T-helper 17 cell (primary cell): Measurements from ENCODE around the gene RRBP1. TPM values are rescaled to one million over a fixed set of nuclear protein-coding genes. Genes with fewer than 3 reads are reported as not detected.

ENCODE experiments used
- ATAC-seq: fragments of 150-1000 bp; cut with Tn5 transposase; 2 replicates; pipeline ENCODE4 v1.10.0; 2021; ENCODE audit warnings: mild to moderate bottlenecking, moderate library complexity
- DNase-seq, 3 donors: peaks; one replicate each; pipeline versions ENCODE4 v3.0.0 to v3.0.0-alpha.2; 2020 to 2021
- H3K9me3 ChIP-seq: one replicate; pipeline ENCODE4 v1.7.0; 2013; ENCODE audit warnings: low read length, mild to moderate bottlenecking; ENCODE audit not compliant: control insufficient read depth, poor library complexity, severe bottlenecking
- H3K27ac Mint-ChIP-seq: one replicate; pipeline ENCODE4 v1.8.0; 2022; ENCODE audit warnings: mild to moderate bottlenecking, moderate library complexity, mixed read lengths
- H3K27me3 Mint-ChIP-seq: one replicate; pipeline ENCODE4 v1.8.0; 2022; ENCODE audit warnings: mixed read lengths
- H3K36me3 Mint-ChIP-seq: one replicate; pipeline ENCODE4 v1.8.0; 2022; ENCODE audit warnings: low read depth, mixed read lengths
- H3K4me1 Mint-ChIP-seq: one replicate; pipeline ENCODE4 v1.8.0; 2022; ENCODE audit warnings: mild to moderate bottlenecking, mixed read lengths
- H3K4me3 Mint-ChIP-seq: one replicate; pipeline ENCODE4 v1.8.0; 2022; ENCODE audit warnings: mild to moderate bottlenecking, moderate library complexity, mixed read lengths
- total RNA-seq, 4 donors: library from RNA in 2 of 4; stranded (reverse) in 2 of 4; gene quantifications; one replicate each; pipeline ENCODE4 v1.2.3 and lab custom pipeline; 2022 to 2026

RRBP1 gene
- total RNA-seq, 2 donors from 2014 or later: 31.4 to 37.8 TPM

DNA sequence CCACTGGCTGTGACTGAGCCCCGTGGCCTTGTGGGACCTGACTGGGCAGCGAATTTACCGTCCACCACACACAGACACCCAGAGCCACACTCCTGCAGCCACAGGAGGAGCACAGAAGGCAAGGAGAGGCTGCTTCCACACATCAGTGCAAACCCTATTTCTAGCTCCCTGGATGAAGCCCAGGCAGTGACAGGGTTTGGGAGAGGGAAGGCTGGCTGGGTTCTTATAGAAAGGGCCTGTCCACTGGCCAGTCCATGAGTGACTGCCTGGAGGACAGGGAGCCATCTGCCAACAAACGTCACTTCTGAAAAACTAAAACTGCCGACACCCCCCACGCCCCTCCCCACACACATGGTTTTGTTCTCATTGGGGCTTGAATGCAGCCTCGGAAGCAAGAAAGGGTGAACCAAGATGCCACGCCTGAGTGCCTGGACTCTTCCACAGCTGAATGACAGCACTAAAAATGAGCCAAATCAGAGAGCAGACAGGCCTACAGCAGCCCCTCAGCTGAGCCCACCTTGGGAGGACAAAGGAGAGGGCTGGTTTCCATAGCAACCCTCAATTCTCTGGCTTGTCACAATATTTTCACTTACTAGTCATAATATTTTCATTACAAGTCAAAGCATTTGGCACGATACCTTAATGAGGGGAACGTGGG, 38.4 kb downstream of the RRBP1 start:
- Mint-ChIP-seq H3K27ac (no peak overlapping the region), H3K27me3 (no peaks in the 10 kb centered on the region), H3K36me3 (peaks cover 2% of the 10 kb centered on the region), H3K4me3 (no peak overlapping the region), H3K4me1 (peaks cover 4% of the 10 kb centered on the region)
- DNase-seq (no peak), ATAC-seq (no peak)
- no peaks in the 10 kb centered on the region for H3K9me3 ChIP-seq

DNA sequence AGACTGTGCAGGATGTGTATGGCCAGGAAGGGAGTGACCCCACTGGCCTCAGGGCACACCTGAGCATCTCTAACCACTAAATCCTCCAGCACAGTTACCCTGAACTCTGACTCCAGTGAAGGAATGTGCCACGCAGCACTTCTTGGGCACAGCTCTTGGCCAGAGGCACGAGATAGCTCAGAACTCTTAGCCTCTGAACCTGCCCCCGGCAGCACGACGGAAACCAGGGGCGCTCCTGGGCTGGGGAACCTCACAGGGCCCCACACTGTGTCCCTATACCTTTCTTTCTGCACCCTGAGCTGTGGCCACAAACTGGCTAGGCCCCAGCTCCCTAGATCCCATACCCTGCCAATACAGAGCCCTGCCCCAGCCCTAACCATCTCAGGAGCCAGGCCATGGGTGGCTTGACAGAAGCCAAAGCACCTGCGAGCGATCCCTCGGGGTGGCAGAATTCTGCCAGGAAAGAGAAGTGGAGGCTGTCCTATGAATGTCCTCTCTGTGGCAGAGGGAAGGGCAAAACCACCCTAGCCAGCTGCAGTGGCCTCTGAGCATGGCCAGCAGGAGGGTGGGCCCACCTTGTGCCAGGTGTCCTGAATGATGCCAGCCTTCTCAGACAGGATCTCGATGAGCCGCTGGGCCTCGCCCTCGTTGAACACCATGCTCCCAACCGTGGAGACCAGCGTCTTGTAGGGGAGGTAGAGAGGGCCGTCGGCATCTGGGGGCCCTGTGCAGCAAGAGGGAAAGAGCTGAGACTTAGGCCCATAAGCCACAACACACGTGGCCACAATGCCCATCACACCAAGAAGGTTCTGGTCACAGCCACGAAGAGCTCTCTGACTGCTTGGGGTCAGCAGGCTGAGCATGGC, 39.4 kb downstream of the RRBP1 start:
- H3K27me3 Mint-ChIP-seq: no peaks in the 10 kb centered on the region
- peaks cover 2% of the 10 kb centered on the region for H3K36me3 Mint-ChIP-seq
- ATAC-seq (no peak), DNase-seq (no peak)
- H3K9me3 ChIP-seq: no peaks in the 10 kb centered on the region
- no peak overlapping the region for H3K4me3 Mint-ChIP-seq
- peaks cover 4% of the 10 kb centered on the region for H3K4me1 Mint-ChIP-seq
- peak overlapping the region; percentile 49 for H3K27ac Mint-ChIP-seq

DNA sequence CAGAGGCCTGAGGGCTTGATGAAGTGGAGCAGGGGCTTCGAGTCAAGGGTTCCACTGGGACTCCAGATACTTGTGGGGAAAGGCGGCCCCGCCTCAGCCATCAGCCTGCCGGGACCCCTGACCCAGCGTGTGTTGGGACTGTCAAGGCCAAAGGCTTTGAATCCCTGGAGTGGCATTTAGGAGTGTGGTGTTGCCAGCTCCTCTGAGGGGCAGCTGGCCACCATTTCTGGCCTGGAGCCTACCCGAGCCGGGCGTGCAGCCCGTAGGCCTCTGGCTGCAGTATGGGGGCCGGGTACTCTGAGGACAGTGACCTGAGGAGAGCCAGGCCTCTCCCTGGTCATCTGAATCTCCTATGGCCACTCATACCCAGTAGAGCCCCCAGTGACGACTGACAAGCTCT, 40.0 kb downstream of the RRBP1 start:
- Mint-ChIP-seq H3K36me3 (peaks cover 2% of the 10 kb centered on the region), H3K4me1 (peaks cover 4% of the 10 kb centered on the region), H3K27ac (no peak overlapping the region), H3K4me3 (no peak overlapping the region), H3K27me3 (no peaks in the 10 kb centered on the region)
- ATAC-seq: no peak
- no peak for DNase-seq
- no peaks in the 10 kb centered on the region for H3K9me3 ChIP-seq

DNA sequence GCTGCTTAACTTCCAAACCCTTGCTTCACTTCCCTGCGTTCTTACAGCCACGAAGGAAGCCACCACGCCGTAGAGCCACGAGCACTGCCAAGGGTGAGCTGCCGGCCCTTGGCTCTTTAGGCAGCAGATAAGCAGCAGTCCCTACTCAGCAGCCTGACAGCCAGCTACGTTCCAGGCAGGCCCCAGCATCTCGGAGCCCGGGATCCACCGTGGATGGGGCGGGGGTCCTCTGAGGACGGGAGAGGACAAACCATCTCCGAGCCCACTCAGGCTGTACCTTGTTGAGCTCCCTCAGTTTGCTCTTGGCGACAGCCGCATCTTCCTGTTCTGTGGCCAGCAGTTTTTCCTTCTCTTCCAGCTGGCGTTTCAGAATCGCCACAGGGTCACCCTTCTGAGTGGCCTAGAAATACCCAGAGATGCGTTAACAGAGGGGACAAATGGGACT, 40.5 kb downstream of the RRBP1 start:
- Mint-ChIP-seq H3K4me1 (peaks cover 4% of the 10 kb centered on the region), H3K36me3 (peaks cover 2% of the 10 kb centered on the region), H3K27ac (no peak overlapping the region), H3K4me3 (no peak overlapping the region), H3K27me3 (no peaks in the 10 kb centered on the region)
- DNase-seq (no peak), ATAC-seq (no peak)
- H3K9me3 ChIP-seq: no peaks in the 10 kb centered on the region

DNA sequence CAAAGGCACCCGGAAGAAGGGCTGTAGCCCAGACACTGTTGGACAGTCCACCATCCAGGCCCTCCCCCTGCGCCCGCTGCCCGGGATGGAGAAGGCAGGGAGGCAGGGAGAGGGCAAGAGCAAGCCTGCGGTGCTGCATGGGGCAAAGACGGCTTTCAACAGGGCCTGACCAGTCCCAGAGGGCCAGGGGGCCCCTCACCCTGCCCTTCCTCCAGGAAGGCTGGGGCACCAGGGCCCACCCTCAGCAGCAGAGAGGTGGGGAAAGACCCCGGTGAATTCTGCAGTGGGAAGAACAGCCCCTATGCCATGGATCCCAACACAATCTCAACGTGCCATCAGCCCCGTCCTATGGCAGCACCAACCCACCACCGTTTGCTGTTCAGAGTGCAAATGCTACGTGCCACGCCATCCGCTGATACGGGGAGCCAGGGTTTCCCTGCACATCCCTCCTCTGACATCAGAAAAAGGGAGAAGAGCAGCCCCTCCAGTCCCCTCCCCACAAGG, 41.1 kb downstream of the RRBP1 start:
- Mint-ChIP-seq H3K27ac (no peak overlapping the region), H3K4me1 (peaks cover 4% of the 10 kb centered on the region), H3K4me3 (no peak overlapping the region), H3K36me3 (peaks cover 2% of the 10 kb centered on the region), H3K27me3 (no peaks in the 10 kb centered on the region)
- no peak for ATAC-seq
- no peaks in the 10 kb centered on the region for H3K9me3 ChIP-seq
- DNase-seq: no peak

DNA sequence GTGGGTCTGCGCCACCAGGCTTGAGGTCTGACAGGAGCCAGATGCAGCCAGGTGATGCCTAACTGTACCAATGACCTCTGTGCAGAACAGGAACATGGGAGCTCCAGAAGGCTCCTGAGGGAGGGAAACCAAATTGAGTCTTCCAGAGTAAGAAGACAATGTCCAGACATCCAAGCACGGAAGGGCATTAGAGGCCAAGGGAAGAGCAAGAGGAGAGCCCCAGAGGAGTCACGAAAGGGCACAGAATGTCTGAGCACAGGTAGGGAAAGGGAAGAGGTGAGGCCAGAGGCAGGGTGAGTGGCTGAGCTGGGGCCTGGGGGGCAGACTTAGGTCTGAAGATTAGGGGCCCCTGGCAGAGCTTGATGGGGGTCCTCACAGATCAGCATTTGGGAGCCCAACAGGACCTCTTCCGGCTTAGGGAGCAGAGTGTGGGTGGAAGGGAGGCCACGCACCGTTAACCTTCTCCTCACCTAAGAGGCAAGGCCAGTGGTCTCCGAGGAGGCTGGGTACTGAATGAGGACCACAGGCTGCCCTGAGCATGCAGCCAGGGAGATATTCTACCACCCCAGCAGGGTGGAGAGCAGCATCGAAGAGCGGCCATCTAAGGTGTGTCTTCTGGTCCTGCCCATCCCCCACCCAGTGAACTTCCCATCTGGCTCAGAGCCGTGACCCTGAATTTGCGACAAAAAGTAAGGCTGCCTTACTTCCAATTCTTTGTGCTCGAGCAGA, 41.7 kb downstream of the RRBP1 start:
- DNase-seq (no peak), ATAC-seq (no peak)
- H3K27me3 Mint-ChIP-seq: no peaks in the 10 kb centered on the region
- peaks cover 4% of the 10 kb centered on the region for H3K4me1 Mint-ChIP-seq
- no peaks in the 10 kb centered on the region for H3K9me3 ChIP-seq
- peaks cover 4% of the 10 kb centered on the region for H3K36me3 Mint-ChIP-seq
- no peak overlapping the region for H3K27ac Mint-ChIP-seq
- no peak overlapping the region for H3K4me3 Mint-ChIP-seq

DNA sequence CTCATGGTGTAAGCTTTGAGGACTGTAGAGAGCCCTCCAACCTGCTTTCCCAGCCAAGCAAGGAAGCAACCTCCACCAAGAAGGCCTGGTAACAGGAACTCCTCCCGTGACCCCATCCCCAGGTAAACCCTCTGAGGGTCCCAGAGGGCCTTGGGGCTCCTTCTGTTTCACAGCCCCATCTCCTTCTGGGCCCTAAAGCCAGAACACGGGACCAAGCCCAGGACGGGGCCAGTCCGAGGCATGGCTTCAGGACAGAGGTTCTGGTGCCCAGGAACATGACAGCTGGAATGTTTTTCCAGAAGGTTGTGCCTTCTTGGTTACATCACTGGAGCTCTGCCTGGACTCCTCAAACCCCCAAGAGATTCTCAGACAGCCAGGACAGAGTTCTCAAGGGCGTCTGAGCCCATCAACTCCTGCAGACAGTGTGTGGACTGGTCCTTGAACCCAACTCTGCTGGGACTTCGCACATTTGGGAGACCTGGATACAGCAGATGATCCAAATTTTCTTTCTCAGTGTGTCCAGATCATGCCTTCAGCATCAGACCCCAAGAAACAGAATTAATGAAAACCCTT, 43.1 kb downstream of the RRBP1 start:
- ATAC-seq: no peak
- no peak for DNase-seq
- H3K36me3 Mint-ChIP-seq: peaks cover 4% of the 10 kb centered on the region
- peaks cover 2% of the 10 kb centered on the region for H3K4me1 Mint-ChIP-seq
- no peaks in the 10 kb centered on the region for H3K9me3 ChIP-seq
- no peak overlapping the region for H3K4me3 Mint-ChIP-seq
- H3K27ac Mint-ChIP-seq: no peak overlapping the region
- H3K27me3 Mint-ChIP-seq: no peaks in the 10 kb centered on the region

DNA sequence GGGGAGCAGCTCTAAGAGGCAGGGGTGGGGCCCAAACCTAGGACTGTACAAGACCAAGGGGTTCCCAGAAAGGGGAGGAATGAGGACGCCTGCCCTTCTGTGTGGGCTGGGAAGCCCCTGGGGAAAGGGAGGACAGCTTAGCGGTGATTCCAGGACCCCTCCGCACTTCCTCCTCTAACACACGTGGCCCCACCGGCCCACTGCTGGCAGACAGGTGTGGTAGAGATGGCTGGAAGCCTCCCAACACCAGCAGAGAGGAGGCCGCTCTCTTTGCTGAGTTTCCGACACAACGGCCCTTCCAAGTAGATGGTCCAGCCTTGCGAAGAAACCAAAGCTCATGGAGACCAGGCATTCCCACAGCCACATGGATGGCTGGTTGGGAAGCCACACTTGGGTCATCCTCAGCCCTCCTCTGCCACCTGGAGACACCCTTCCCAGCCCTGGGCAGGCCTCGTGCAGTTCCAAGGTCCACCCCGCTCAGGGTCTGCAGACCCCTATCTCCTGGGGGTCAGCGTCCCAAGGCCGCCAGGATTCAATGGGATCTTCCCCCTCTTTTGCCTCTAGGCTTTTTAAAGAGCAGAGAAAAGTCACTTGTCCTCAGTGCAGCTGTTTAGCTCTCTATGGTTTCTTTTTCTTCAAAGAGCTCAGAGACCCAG, 43.9 kb downstream of the RRBP1 start:
- Mint-ChIP-seq H3K36me3 (peaks cover 4% of the 10 kb centered on the region), H3K4me1 (peaks cover 7% of the 10 kb centered on the region), H3K27ac (no peak overlapping the region), H3K27me3 (no peaks in the 10 kb centered on the region), H3K4me3 (no peak overlapping the region)
- DNase-seq (no peak), ATAC-seq (no peak)
- no peaks in the 10 kb centered on the region for H3K9me3 ChIP-seq

DNA sequence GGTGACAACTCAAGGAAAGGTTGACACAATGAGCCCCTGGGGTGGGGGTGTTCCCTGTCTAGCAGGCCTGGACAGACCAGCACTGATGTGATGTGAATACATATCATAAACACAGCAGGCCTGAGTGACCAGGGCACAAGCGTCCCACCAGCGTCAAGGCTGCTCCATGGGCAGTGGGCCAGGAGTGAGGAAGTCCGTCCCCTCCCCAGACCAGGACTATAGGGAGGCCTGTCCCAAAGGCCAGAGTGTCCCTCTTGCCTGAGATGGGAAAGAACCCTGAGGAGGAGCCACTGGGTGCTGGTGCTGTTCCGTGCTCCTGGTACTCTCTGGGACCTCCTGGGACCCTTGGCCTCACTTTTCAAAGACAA, 44.6 kb downstream of the RRBP1 start:
- ATAC-seq: no peak
- no peaks in the 10 kb centered on the region for H3K9me3 ChIP-seq
- no peak overlapping the region for H3K4me3 Mint-ChIP-seq
- H3K4me1 Mint-ChIP-seq: peaks cover 8% of the 10 kb centered on the region
- no peak for DNase-seq
- H3K27ac Mint-ChIP-seq: no peak overlapping the region
- H3K36me3 Mint-ChIP-seq: peaks cover 4% of the 10 kb centered on the region
- H3K27me3 Mint-ChIP-seq: no peaks in the 10 kb centered on the region

DNA sequence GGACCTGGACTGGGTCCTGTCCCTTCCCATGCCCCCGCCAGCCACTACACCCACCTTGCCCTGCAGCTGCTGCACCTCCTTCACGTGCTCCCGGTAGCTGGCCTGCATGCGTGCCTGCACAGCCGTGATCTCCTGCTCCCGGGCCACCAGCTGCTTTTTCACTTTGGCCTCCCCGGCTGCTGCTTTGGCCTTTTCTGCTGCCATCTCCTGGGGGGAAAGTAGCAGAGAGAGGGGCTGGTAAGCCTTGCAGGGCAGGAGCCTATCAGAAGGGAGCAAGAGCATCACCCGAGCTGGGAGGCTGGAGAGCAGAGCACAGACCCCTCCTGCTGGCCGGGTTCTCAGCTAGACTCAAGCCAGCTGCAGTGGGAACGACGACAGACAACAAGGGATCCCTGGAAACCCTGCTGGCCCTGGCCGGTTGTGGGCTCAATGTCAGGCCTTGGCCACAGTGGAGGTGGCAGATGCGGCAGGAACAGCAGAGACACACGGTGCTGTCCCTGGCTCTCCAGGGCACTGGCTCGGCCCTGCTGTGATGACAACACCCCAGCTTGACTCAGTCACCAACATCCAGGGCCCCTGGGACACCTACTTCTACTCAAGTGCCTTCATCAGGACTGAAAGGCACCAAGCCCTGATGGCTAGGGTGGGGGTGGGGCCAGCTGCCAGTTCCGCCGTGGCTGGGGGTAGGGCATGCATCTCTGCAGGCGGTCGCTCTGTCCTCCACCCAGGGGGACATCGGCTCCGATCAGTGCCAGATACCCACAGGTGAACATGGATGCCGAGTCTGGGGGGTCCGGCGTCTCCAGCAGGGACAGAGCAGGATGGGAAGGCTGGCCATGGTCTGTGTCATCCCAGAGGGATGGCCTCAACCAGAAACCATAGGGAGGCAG, 45.3 kb downstream of the RRBP1 start:
- H3K4me3 Mint-ChIP-seq: no peak overlapping the region
- no peak for ATAC-seq
- H3K27ac Mint-ChIP-seq: no peak overlapping the region
- no peak for DNase-seq
- H3K27me3 Mint-ChIP-seq: no peaks in the 10 kb centered on the region
- H3K4me1 Mint-ChIP-seq: peaks cover 9% of the 10 kb centered on the region
- peaks cover 6% of the 10 kb centered on the region for H3K36me3 Mint-ChIP-seq
- H3K9me3 ChIP-seq: no peaks in the 10 kb centered on the region

DNA sequence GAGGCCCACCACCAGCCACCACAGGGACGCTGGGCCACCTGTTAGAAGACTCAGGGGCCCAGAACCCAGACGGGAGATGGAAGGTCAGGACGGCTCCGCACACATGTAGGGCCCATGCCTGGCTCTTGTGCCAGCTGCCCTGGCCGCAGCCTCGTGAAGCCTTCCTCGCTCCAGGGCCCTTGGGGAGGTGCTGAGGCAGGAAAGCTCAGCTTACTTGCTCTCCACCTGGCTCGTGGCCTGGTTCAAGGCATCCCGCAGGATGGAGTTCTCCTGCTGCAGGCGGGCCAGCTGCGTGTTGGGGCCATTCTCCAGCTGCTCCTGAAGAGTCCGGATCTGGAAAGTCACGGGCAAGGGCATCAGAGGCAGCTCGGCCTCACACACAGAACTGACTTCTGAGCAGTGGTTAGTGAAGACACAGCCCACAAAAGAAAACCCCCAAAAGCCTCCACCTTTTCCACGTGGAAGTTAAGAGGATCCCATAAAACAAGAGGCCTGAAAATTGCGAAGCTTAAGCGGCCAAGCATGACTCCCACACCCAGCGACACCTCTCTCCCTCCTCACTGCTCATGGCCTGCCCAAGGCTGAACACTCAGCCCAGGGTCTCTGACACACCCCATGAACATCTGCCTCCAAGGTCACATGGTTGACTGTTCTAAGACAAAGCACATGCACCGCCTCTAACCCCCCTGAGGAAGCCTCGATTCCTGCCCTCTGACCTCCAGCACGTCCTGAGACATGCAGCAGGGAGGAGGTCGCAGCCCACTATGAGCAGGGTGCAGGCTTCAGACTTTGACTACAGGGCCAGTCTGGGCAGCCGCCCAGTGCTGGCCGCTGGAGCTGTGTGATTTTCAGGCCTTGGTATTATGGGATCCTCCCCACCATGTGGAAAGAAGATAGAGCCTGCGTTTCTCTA, 46.5 kb downstream of the RRBP1 start:
- Mint-ChIP-seq H3K27me3 (no peaks in the 10 kb centered on the region), H3K36me3 (peaks cover 6% of the 10 kb centered on the region), H3K4me1 (peaks cover 9% of the 10 kb centered on the region), H3K4me3 (no peak overlapping the region), H3K27ac (no peak overlapping the region)
- DNase-seq: no peak
- no peak for ATAC-seq
- H3K9me3 ChIP-seq: no peaks in the 10 kb centered on the region
